ENCODE measurements around the gene DEUP1.

DNA sequence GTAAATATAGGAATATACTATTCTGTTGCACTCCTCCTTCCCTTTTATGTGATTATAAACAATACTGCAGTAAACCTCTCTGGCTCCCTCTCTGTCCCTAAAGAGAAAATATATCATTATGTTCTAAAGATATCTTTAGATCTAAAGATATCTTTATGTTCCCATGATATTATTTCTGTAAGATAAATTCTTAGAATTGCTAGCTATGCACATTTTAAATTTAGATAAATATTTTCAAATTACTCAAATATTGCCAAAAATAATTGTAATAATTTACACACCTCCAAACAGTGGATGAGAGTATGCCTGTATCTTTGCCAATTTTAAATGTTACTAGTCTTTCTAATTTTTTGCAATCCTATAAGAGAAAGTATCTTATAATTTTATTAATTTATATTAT is 10.3 kb upstream of the DEUP1 start:
- no peak for TF ChIP-seq CTCF (conservative IDR thresholded peaks at IDR 0.05; ENCODE audit: low read length)
- TF ChIP-seq EZH2phosphoT487 (IDR thresholded peaks at IDR 0.05; ENCODE audit: borderline replicate concordance, low read depth, low read length) = no peak

All from OCI-LY7 (cell line).